K562 (cell line): ENCODE results near the gene AURKB. TPM values are rescaled to one million over a fixed set of nuclear protein-coding genes. Genes with fewer than 3 reads are reported as not detected.

ENCODE experiments used
- AFF1 ChIP-seq, 2 experiments: fragments of 450-650 bp; IDR thresholded peaks; 2 replicates each; pipeline ENCODE4 v1.6.1; 2018; ENCODE audit warnings: mild to moderate bottlenecking in 2 of 2, low read depth in 1 of 2; ENCODE audit not compliant: partially characterized antibody in 2 of 2
- ARNT ChIP-seq, 2 experiments: fragments of 450-650 bp; IDR thresholded peaks; 2 replicates each; pipeline ENCODE4 v1.6.1; 2016; ENCODE audit warnings: mild to moderate bottlenecking in 1 of 2
- BRD9 ChIP-seq: fragments of 450-650 bp; IDR thresholded peaks from 2 replicates; pipeline ENCODE4 v1.6.1; 2018; ENCODE audit warnings: low read depth; ENCODE audit not compliant: partially characterized antibody
- BRF1 ChIP-seq: IDR thresholded peaks from 3 replicates; pipeline ENCODE4 v1.6.1; 2011; ENCODE audit warnings: borderline replicate concordance, mild to moderate bottlenecking; ENCODE audit not compliant: insufficient read length; ENCODE audit errors: extremely low read depth
- E2F3 ChIP-seq: fragments of 250-450 bp; sonication (Bioruptor Pico); IDR thresholded peaks from 2 replicates; pipeline ENCODE4 v1.4.0; 2020; ENCODE audit warnings: mild to moderate bottlenecking
- ELK1 ChIP-seq: sonication (generic); formaldehyde crosslinking; IDR thresholded peaks from 2 replicates; pipeline ENCODE4 v1.8.1; 2022; ENCODE audit warnings: missing genetic modification reagents
- FOXA3 ChIP-seq, 2 experiments: fragments of 450-650 bp in 1 of 2; sonication (generic) in 1 of 2; formaldehyde crosslinking; IDR thresholded peaks in 1 of 2; conservative IDR thresholded peaks in 1 of 2; 2 replicates each; pipeline versions ENCODE4 v1.4.0 to v1.8.0; 2020 to 2022; ENCODE audit warnings: mild to moderate bottlenecking in 2 of 2, missing genetic modification reagents in 1 of 2
- KDM1A ChIP-seq, 2 experiments: fragments of 450-650 bp; IDR thresholded peaks; 2 replicates each; pipeline ENCODE4 v1.6.1; 2016; ENCODE audit warnings: mild to moderate bottlenecking in 2 of 2
- MAFF ChIP-seq: IDR thresholded peaks from 2 replicates; pipeline ENCODE4 v1.6.1; 2012; ENCODE audit warnings: low read length, improper control_type of control experiment
- MTA1 ChIP-seq: fragments of 450-650 bp; IDR thresholded peaks from 2 replicates; pipeline ENCODE4 v1.6.1; 2017; ENCODE audit warnings: borderline replicate concordance
- NFIC ChIP-seq: fragments of 450-650 bp; IDR thresholded peaks from 2 replicates; pipeline ENCODE4 v1.6.1; 2017; ENCODE audit warnings: mild to moderate bottlenecking, inconsistent platforms
- NR2C2 ChIP-seq, 2 experiments: fragments of 200-800 bp in 1 of 2; sonication (Bioruptor generic) in 1 of 2; sonication (generic) in 1 of 2; formaldehyde crosslinking in 1 of 2; IDR thresholded peaks; 2 replicates each; pipeline versions ENCODE4 v1.6.1 to v1.8.0; 2016 to 2022; ENCODE audit warnings: mild to moderate bottlenecking in 1 of 2, missing compliant biosample characterization in 1 of 2, missing genetic modification characterization in 1 of 2, missing genetic modification reagents in 1 of 2
- PHB ChIP-seq: fragments of 250-450 bp; sonication (Bioruptor Pico); IDR thresholded peaks from 2 replicates; pipeline ENCODE4 v1.5.0; 2021
- PML ChIP-seq: IDR thresholded peaks from 2 replicates; pipeline ENCODE4 v1.6.1; 2012; ENCODE audit warnings: low read length, inconsistent platforms
- POLR2G ChIP-seq: fragments of 200-400 bp; formaldehyde crosslinking; IDR thresholded peaks from 2 replicates; pipeline ENCODE4 v1.6.1; 2017; ENCODE audit warnings: low read depth, mild to moderate bottlenecking, antibody characterized with exemption, low read length, moderate library complexity
- POLR3A ChIP-seq: IDR thresholded peaks from 2 replicates; pipeline ENCODE4 v1.6.1; 2011; ENCODE audit warnings: borderline replicate concordance, mild to moderate bottlenecking, moderate library complexity; ENCODE audit not compliant: insufficient read length, insufficient read depth; ENCODE audit errors: extremely low read depth
- RBFOX2 ChIP-seq: fragments of 200-400 bp; formaldehyde crosslinking; IDR thresholded peaks from 2 replicates; pipeline ENCODE4 v1.6.1; 2017; ENCODE audit warnings: low read depth, mild to moderate bottlenecking, low read length, moderate library complexity
- TBP ChIP-seq: optimal IDR thresholded peaks from 2 replicates; pipeline ENCODE3; 2011; ENCODE audit warnings: low read depth, low read length, improper control_type of control experiment
- VEZF1 ChIP-seq: fragments of 200-800 bp; sonication (Bioruptor generic); IDR thresholded peaks from 2 replicates; pipeline ENCODE4 v1.6.1; 2017; ENCODE audit warnings: missing genetic modification characterization, missing compliant biosample characterization
- ZFP1 ChIP-seq: fragments of 450-650 bp; formaldehyde crosslinking; IDR thresholded peaks from 2 replicates; pipeline ENCODE4 v1.4.0; 2020; ENCODE audit warnings: mild to moderate bottlenecking, mixed read lengths
- ZFPM2 ChIP-seq: fragments of 250-450 bp; sonication (Bioruptor Pico); IDR thresholded peaks from 2 replicates; pipeline ENCODE4 v1.5.1; 2022; ENCODE audit warnings: mild to moderate bottlenecking
- ZNF764 ChIP-seq: fragments of 250-450 bp; sonication (Bioruptor Pico); IDR thresholded peaks from 2 replicates; pipeline ENCODE4 v1.4.0; 2020; ENCODE audit warnings: low read depth, mild to moderate bottlenecking, moderate library complexity
- polyA plus RNA-seq, 8 experiments: library from polyadenylated mRNA; depleted of rRNA in 4 of 8; stranded (reverse) in 5 of 8; unstranded in 3 of 8; fragments of >200 nt; fragmentation: Nextera tagmentation in 2 of 8; fragmentation: Illumina TruSeq in 1 of 8; extraction: Ambion mirVana in 2 of 8; extraction: Trizol in 1 of 8; gene quantifications; 2 replicates each; pipeline versions ENCODE4 v1.2.1 to v1.2.3, GENCODE V29; 2011 to 2014; ENCODE audit warnings: inconsistent platforms in 1 of 8, missing spikeins in 1 of 8
- total RNA-seq, 7 experiments: library from RNA; depleted of rRNA in 6 of 7; stranded (reverse); fragments of >200 nt in 6 of 7; fragmentation: Illumina TruSeq in 2 of 7; extraction: Trizol in 2 of 7; gene quantifications; 2 replicates each; pipeline versions ENCODE4 v1.2.1 to v1.2.3, GENCODE V29; 2011 to 2021; ENCODE audit warnings: low replicate concordance in 1 of 7

Gene AURKB
- total and polyA plus RNA-seq, 9 of the 15 experiments (the other 6 are each of a cell fraction or from before 2014, with no cell fraction given), result 27.2 to 114 (median 74.8) TPM

GRCh38 chr17:8225813-8226535, 15.6 kb upstream of the AURKB start (continued):
- TF ChIP-seq MTA1, result peak; percentile 22; the same call in 1 of the 2 replicates
- no peak for TF ChIP-seq VEZF1
- TF ChIP-seq ZNF764, result no peak
- TF ChIP-seq RBFOX2, result peak; percentile 19; the same call in 1 of the 2 replicates
- no peak for TF ChIP-seq ZFP1 (CRISPR knock-in tag)
- TF ChIP-seq POLR3A, result peak; percentile 82
- TF ChIP-seq ELK1 (CRISPR knock-in tag), result no peak
- TF ChIP-seq ARNT (IDR thresholded peaks at IDR 0.05), result peak; percentile 80 to 89
- peak in 1 of 2 experiments; percentile 11; a peak in 1 of 4 replicates for TF ChIP-seq KDM1A (IDR thresholded peaks at IDR 0.05)
- peak; percentile 57 for TF ChIP-seq PML
- no peak for TF ChIP-seq MAFF
- no peak for TF ChIP-seq ZFPM2 (CRISPR knock-in tag)
- no peak for TF ChIP-seq PHB (CRISPR knock-in tag)
- TF ChIP-seq BRF1, result peak; percentile 32
- TF ChIP-seq BRD9, result peak; percentile 74
- peak in 1 of 2 experiments; percentile 66 for TF ChIP-seq AFF1 (IDR thresholded peaks at IDR 0.05; ENCODE audit: low read depth in 1 of 2, partially characterized antibody in 2 of 2)
- TF ChIP-seq E2F3 (CRISPR knock-in tag), result no peak
- peak; percentile 40; the same call in 1 of the 2 replicates for TF ChIP-seq NFIC
- TF ChIP-seq POLR2G, result peak; percentile 30; the same call in 1 of the 2 replicates
- TF ChIP-seq FOXA3 (CRISPR knock-in tag; conservative IDR thresholded peaks at IDR 0.05 in 1 of 2, IDR thresholded peaks at IDR 0.05 in 1 of 2), result peak in 1 of 2 experiments; percentile 60; a peak in 1 of 4 replicates
- TF ChIP-seq TBP, result peak; percentile 98
- TF ChIP-seq NR2C2 (CRISPR knock-in tag; IDR thresholded peaks at IDR 0.05), result no peak
- TF ChIP-seq NR2C2 (tag; IDR thresholded peaks at IDR 0.05), result peak; percentile 42; the same call in 1 of the 2 replicates
